Activated CD8-positive, alpha-beta memory T cell treated with anti-CD3 and anti-CD28 coated beads, Interleukin-2, amount 50 U/mL, for 24 hours (primary cell): Measurements from ENCODE around the gene ZNF408.

Source experiments
- DNase-seq: peaks from one replicate; pipeline ENCODE4 v3.0.0-alpha.2; 2020; ENCODE audit errors: extremely low read depth

The ZNF408 gene

DNA sequence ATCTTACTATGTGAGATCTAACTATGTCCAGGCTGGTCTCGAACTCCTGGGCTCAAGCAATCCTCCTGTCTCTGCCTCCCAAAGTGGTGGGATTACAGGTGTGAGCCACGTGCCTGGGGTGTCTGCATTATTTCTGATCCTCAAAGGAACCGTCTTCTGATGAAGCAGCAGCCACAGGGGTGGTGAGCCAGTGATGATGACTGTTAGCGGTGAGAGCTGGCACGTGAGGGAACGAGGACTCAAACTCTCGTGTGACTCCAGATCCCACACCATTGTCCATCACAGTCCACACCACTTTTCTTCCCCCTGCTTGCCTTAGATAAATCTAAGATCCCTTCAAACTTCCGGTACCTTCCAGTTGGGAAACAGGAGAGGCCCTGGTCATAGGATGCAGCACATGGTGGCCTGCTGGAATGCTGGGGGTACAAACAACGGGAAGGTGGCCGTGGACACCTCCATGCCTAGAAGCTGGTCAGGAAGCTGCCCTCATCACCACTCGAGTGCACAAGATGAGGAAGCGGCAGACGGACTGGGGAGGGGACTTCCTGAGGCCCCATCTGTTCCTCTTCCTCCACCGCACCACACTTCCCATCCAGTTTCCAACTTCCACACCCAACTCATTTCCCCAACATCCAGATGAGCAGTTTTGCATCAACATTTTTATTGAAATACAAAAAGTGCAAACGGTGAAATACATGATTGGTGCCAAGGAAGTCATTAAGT is 24.2 kb upstream of the ZNF408 start:
- no peak for DNase-seq

DNA sequence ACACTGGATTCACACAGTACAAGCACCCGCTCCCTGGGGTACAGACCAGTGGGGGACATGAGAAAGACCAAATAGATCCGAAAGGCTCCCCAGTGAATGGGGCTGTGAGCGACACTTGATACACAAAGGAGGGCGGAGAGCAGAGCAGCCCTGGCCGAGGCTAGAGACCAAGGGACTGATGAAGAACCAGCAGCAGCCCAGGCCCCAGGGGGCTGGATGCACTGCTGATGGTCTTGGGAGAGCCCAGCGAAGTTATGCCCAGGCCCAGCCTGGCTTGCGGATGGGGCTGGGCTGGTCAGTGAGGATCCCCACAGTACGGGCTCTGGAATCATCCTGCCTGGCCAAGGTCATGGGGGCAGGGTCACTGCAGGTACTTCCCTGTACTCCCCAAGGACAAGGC is 23.7 kb upstream of the ZNF408 start:
- DNase-seq: no peak

DNA sequence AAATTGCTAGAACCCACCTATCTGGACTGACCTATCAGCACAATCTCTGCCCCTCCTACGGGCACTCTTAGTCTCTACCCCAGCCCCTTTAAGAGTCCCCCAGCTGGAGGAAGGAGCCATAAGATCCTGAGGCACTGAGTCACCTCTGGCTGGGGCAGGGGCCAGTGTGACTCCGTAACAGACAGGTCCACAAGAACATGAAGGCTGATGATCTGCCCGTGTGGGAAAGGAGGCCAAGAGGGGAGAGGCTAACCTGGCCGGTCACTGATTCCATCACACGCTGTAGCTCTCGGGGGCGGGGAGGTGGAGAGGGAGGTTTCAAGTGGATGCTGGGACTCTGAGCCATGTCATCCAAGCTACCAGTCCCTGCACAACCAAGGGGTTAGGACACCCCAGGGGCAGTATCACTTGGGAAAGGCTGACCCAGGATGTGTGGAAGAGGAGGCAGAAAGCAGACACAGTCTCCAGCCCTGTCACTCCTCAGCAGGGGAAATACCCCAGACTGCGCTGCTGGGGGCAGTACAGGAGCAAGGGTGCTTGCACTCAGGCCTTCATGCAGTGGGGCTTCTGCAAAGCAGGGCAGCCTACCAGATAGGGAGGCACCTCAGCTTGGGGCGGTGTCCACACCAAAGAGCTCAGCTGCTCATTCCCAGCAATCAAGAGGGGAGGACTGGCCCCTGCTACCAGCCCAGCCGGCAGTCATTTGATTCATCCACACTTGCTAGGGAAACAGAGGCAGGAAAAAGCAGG is 22.7 kb upstream of the ZNF408 start:
- DNase-seq: no peak

DNA sequence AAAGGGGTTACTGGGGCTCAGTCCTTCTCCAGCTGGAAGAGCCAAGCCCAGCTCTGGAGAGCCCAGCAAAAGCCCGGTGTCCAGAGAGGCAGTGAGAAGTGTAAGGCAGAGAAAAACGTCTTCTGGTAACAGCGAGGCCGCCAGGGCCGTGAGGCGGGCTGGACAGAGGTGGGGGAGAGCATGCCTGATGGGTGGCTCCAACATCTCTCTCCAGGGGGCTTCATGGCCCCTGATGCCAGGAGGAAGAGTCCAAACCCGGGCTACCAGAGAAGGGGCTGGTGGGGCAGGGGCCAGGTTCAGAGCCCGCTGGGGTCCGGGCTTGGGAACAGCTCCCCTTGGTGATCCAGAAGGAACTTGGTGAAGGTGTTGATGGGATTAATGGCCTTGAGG is 22.1 kb upstream of the ZNF408 start:
- no peak for DNase-seq

DNA sequence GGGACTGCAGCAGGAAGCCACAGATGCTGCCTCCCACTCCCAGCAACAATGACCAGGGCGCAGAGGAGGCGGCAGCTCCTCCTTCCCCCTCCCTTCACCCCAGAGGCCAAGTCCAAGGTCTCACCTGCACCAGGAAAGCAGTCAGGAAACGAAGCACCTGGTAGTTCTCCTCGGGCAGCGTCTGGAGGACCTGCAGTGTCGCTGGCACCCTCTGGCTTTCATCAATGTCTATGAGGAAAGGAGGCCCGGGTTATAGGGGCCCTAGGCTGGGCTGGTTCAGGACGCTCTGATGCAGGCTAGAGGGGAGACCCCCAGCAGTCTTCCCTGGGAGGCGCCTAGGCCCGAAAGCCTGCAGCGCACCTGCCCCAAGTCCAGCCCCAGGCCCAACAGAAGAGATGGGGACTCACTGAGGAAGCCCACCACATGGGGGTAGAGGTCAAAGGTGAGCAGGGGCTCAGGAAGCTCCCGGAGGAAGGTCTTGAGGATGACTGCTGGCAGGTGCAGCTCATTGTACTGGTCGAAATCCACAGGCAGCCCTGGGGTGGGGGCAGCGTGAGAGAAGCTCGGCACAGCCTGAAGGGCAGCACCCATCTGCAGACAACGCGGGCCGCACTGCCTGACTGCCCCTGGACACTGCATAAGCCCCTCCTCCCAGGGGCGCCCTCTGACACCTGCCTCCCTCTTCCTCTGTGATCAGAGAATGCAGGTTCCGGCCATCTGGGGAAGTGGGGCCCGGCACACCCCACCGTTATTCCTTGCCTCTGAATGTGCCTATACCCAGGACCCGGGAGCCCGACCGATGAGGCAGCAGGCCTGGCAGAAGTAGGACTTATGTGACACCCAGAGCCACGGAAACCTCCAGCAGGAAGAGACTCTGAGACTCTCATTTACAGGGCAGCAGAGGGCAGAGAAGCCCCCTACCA is 21.3 kb upstream of the ZNF408 start:
- no peak for DNase-seq

DNA sequence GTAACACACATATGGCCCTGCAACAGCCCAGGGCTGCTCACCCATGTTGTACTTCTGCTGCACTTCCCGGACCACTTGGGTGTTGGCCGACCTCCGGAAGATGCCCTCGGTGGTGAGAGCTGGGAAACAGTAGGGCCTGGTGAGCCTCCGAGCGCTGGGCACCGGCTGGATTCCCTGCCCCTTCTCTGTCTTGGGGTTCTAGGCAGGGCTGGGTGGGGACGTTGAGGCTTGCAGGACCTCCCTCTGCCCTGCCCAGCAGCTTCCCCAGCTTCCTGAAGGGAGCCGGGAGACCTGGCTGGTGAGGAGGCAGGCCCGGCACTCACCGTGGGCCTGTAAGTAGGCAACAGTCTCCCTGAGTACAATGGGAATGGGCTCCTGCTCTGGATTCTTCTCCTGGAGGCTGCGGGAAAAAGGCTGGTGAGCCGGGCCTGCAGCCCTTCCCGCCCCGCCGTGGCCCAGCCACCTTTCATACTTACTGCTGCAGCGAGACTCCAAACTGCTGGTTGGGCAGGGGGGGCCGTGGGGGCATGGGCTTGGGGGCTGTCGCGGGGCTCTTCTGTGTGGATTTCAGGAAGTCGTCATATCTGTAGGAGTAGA is 20.6 kb upstream of the ZNF408 start:
- DNase-seq: no peak

DNA sequence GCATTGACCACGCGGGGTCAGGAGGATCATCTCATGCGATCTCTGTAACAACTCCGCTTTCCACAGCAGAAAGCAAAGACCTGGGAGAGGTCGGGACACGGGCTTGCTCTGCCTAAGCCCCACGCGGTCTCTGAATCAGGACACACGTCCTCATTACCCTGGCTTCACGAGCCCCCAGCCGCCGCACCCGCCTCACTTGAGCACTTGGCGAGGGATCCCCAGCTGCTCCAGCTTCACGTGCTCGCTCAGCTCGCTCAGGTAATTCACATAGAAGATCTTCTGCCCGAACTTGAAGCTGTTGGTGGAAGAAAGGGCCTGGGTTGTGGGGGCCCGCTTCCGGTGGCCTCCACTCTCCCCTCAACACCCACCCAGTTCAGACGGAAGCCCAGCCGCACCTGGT is 20.0 kb upstream of the ZNF408 start:
- DNase-seq: no peak

DNA sequence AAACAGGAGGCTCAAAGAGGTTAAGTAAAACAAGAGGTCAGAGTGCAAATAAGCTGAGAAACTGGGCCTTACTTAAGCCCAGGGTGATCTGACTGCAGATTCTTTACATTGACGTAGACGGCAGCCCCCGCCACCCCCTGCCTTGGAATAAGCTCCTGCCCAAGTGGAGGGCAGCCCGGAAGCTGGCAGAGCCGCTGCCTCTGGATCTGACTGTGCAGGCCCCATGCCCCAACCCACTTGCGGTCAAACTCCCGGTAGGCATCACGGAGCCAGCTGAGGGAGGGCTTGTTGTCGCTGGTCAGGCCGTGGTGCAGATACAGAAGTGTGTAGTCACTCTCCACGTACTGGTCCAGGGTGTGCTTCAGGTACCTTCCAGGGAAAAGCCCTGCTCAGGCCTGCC is 19.0 kb upstream of the ZNF408 start:
- no peak for DNase-seq

DNA sequence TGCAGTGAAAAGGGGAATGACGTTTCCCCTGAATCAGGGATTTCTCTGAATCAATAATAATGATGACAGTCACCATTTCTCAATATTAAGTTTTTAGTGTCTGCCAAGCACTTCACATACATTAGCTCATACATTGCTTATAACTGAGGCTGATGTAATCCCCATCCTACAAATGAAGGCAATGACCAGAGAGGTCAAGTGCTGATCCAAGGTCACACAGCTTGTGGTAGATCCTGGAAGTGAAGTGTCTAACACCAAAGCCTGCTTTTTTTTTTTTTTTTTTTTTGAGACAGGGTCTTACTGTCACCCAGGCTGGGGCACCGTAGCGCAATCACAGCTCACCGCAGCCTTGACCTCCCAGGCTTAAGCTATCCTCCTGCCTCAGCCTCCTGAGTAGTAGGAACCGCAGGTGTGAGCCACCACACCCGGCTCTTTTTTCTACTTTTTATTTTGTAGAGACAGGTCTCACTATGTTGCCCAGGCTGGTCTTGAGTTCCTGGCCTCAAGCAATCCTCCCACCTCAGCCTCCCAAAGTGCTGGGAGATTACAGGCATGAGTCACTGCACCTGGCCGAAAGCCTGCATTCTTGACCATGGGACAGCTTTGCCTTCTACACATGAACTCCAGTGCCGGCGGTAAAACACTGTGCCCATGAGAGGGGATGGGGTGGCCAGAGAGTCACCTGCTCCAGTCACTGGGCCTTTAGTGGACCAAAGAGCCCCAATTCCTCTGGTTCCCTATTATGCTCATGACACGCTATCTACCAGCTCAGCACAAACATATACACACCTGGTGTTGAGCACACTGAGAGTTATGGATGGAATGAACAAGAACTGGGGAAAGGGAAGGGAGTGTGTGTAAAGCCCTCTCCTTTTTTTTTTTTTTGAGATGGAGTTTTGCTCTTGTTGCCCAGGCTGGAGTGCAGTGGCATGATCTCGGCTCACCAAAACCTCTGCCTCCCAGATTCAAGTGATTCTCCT is 17.8 kb upstream of the ZNF408 start:
- DNase-seq: no peak

DNA sequence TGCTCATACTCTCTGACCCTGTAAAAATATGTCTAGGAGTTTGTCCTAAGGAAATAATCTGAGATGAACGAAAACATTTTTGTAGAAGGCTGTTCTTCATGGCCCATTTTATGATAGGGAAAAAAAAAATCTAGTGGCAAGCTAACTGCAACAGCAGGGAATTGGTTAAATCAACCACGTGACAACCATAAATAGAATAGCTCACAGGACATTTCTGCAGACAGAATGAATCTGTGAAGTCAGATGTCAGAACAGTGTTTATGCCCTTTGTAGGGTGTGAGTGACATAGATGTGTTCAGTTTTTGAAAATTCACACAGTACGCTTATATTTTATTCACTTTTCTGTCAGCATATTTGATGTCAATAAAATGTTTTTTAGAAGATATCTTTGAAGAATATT is 16.5 kb upstream of the ZNF408 start:
- no peak for DNase-seq

DNA sequence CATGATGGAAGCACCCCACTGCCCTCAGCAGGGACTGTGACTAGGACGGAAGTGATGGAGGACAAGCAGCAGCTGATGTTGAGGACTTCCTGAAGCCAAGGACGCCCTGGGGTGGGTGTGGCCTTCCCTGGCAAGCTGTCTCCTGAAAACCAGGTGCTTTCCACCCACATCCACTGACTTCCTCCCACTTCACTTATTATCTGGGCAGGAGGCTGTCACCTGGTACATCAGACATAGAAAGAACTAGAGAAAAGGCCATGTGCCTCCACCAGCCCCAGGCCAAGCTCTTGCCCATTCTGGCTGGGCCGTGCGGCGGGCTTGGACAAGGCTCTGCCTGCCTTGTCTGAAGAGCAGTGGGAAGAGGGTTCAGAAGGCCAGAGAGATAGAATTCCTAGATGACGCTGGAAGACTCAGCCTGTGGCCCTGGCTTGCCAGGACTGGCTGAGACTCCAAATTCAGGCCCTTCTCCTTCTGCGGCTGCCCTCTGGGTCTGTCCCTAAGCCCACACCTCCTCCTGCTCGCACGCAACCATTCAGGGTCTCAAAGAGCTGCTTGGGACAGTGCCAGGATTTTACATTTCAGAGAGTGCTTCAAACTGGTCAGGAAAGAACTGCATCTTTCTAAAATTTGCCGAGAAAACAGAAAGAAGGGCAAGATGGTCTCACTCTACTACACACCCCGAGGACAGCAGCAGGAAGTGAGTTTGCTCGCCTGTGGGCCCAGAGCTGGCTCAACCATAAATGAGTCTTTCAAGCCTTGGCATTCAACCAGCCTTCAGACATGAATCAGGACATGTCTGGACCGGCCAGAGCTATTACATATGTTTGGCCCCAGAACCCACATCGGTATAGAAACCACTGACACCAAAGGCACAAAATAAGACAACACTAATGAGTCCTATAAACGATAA is 13.7 kb upstream of the ZNF408 start:
- no peak for DNase-seq

DNA sequence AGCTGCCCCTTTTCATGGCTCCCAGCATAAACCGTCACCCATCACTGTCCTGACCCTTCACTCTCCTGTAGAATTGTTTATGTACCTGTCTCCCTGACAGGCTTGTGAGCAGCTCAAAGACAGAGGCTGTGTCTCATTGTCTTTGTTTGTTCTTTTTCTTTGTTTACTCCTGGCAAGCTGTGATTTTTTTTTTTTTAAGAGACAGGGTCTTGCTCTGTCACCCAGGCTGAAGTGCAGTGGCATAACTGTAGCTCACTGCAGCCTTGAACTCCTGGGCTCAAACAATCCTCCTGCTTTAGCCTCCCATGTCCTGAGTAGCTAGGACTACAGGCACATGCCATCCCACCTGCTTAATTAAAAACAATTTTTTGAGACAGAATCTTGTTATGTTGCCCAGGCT is 10.1 kb upstream of the ZNF408 start:
- no peak for DNase-seq

DNA sequence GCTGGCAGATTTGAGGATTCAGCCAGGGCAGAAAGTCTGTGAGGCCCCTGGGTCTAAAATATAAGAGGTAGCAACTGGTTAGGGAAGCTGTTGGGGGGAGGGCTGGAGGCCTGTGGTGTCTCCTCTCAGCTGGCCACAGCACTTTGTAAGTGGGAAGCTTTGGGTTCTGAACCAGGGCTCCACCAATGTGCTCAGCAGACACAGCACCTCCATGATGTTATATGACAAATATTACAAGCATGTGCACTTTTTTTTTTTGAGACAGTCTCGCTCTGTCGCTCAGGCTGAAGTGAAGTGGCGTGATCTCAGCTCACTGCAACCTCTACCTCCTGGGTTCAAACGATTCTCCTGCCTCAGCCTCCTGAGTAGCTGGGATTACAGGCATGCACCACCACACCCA is 8.4 kb upstream of the ZNF408 start:
- no peak for DNase-seq

DNA sequence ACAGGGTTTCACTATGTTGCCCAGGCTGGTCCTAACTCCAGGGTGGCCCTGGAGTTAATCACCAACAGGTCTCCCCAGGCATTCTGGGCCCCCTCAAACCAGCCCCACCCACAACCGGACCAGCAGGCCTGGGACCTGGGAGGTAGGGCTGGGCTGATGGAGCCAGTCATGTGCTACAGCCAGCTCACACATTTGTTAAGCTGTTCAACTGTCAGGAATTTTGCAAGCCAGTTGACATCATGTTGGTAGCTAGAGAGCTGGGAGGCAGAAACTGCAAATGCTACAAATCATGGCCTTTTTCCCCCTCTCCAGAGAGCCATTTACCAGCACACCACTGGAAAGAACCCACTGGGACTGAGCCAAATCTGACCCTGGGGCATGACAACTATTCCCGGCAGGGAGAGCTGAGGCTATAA is 7.2 kb upstream of the ZNF408 start:
- DNase-seq: no peak

DNA sequence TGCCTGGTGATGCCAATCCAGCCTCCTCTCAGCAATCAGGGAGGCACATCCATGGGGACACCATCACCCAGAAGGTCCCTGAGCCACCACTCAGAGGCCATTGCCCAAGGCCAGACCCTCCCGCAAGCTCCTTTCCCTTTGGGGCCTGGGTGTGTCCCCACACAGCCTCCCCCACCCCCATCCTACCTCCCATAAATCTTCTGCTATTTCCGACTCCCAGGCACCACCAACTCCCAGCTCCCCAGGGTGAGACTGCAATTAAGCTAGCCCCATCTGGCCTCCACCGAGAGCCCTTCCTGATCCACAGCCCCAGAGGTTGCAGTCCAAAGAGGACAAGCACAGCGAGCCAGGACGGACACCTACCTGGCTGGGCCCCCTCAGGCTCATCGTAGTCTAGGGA is 6.8 kb upstream of the ZNF408 start:
- no peak for DNase-seq

DNA sequence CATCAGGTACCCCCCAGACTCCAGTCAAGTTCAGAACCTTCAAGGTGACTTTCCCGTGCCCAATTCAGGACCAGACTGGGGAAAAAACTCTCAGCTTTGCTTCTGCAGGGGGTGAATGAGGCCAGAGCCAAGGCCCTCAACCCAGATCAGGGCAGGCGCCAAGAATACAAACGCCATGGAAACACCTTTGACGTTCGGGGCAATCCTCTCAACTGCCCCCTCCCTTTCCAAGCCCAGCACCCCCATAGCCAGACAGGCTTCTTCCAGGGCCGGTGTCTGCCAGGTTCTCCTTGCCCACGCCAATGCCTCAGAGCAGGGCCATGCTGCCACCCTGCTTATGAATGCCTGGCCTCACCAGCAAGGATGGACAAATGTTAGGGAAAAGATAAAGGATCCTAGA is 6.2 kb upstream of the ZNF408 start:
- DNase-seq: no peak

DNA sequence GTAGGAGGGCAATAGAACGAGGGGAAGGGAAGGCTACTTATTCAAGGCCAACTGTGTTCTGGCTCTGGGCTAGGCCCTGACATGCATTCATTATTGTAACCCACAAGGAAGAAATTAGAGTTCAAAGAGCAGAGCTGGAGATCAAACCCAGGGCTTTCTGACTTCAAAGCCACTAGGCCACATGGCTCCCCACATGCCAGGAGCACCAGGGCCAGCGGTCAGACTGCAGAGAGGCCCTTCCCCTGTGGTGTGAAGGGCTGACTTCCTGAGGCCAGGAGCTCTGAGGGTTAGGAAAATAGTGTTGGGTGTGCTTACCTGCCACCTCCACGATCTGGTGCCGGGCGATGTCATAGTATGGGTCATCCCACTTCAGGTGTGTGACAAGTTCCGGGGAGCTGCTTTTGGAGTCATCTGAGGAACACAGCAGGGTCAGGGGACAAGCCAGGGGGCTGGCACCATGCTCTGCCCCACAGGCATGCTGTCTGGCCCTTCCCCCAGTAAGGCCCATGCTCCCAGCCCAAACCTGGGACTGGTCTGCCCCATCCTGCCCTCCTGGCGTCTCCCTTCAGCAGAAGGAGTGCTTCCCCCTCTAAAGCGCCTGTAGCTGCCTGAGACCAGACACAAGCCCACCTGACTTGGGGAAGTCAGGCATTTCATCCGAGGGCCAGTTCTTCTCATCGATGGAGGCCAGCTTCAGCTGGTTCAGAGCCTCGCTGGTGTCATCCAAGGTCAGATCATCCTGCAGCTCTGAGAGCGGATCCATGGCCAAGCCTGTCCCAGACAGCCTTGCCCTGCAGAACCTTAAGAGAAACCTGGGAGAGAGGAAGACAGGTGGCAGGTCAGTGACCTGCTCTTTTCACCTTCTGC is 5.3 kb upstream of the ZNF408 start:
- no peak for DNase-seq

DNA sequence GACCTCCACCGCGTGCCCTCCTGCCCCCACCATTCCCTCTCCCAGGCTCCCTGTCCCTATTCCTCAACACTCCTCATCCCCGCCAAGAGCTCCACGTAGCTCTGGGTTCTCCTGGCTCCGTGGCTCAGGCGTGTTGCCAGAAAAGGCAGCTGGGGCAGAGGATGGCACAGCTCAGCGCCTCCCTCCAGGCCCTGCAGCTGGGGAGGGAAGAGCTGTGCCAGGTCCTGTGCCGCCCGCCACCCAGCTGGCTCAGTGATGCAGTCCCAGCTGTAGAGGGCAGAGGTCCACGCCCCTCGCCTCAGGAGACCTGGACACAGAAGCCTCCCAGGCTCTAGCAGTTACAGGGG is 4.6 kb upstream of the ZNF408 start:
- no peak for DNase-seq

DNA sequence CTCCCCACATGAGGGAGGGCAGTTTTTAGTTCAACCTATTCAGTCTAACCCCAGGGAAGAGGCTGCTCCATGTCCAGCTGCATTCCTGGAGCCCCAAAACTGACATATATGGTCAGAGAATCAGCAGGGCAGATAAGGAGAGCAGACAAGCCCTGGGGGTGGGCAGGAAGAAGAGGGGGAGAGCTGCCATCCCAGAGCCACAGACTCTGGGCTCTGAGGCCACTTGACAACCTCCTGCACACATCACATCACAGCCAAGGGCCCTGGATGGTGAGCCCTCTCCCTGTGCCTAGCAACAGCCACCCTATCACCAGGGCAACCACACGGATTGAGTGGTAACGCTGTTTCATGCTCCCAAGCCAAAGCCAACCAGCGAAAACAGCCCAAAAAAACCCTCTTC is 3.5 kb upstream of the ZNF408 start:
- no peak for DNase-seq
